ENCODE data around the gene ZNF605. TPM values are rescaled to one million over a fixed set of nuclear protein-coding genes. Genes with fewer than 3 reads are reported as not detected.

The ZNF605 gene
- polyA plus RNA-seq, 3 donors: 0.32 to 1.9 (median 0.80) TPM

- H3K79me2 ChIP-seq (ENCODE audit: insufficient read depth, low read length): no peaks in the 10 kb centered on the region
- Mint-ChIP-seq H3K27me3 (ENCODE audit: low read depth in 3 of 3) (peaks cover 0 to 2% (median 0%) of the 10 kb centered on the region in 3 donors), H3K36me3 (peaks cover 2 to 17% of the 10 kb centered on the region in 2 donors), H3K4me3 (no peak overlapping the region), H3K9me3 (peaks cover 39 to 94% (median 86%) of the 10 kb centered on the region in 7 donors), H3K27ac (no peak overlapping the region), H3K4me1 (no peaks in the 10 kb centered on the region)
- no peak overlapping the region for H3K4me3 ChIP-seq (replicated peaks in 1 of 3; ENCODE audit: low read depth in 2 of 3, low read length in 3 of 3)
- H3K36me3 ChIP-seq (replicated peaks in 1 of 2; ENCODE audit: control insufficient read depth in 1 of 2, insufficient read depth in 2 of 2, low read length in 2 of 2): peaks cover 0 to 3% of the 10 kb centered on the region in 2 donors
- H3K4me1 ChIP-seq (ENCODE audit: control insufficient read depth in 1 of 2, insufficient read depth in 2 of 2, low read length in 2 of 2): no peaks in the 10 kb centered on the region
- no peak overlapping the region for H3K4me2 ChIP-seq (replicated peaks; ENCODE audit: extremely low read depth, low read length, poor library complexity, severe bottlenecking)
- H3K9ac ChIP-seq (ENCODE audit: insufficient read depth, low read length, poor library complexity, severe bottlenecking): no peak overlapping the region
- no peak for TF ChIP-seq CTCF (IDR thresholded peaks at IDR 0.05)
- no peak overlapping the region for H3K27ac ChIP-seq (ENCODE audit: low read depth in 1 of 2, low read length in 2 of 2)
- H2AFZ ChIP-seq (ENCODE audit: insufficient read depth, low read depth, low read length, poor library complexity, severe bottlenecking): no peak overlapping the region
- no peaks in the 10 kb centered on the region for H4K20me1 ChIP-seq (ENCODE audit: insufficient read depth, low read length)
- H3K9me3 ChIP-seq (replicated peaks in 1 of 2; ENCODE audit: control insufficient read depth in 1 of 2, insufficient read depth in 1 of 2, low read length in 2 of 2): peaks cover 71 to 78% of the 10 kb centered on the region in 2 donors
- DNase-seq: no peak
- no CpG with 5 or more reads among the region's 2 CpGs for WGBS (ENCODE audit: insufficient coverage)
- intact Hi-C loops (cut with micrococcal nuclease): no loop called here
- H3K27me3 ChIP-seq (ENCODE audit: control insufficient read depth in 2 of 2, insufficient read depth in 2 of 2, low read length in 2 of 2): no peaks in the 10 kb centered on the region
Observed at GRCh38 chr12:132936163-132936562, 19.9 kb downstream of the ZNF605 start.

- no peaks in the 10 kb centered on the region for H4K20me1 ChIP-seq (ENCODE audit: insufficient read depth, low read length)
- no peak for DNase-seq
- H3K27me3 Mint-ChIP-seq (ENCODE audit: low read depth in 3 of 3): peaks cover 0 to 2% (median 0%) of the 10 kb centered on the region in 3 donors
- H3K4me3 Mint-ChIP-seq: no peak overlapping the region
- peaks cover 0 to 19% of the 10 kb centered on the region in 2 donors for H3K36me3 ChIP-seq (replicated peaks in 1 of 2; ENCODE audit: control insufficient read depth in 1 of 2, insufficient read depth in 2 of 2, low read length in 2 of 2)
- no peak overlapping the region for H3K27ac Mint-ChIP-seq
- H3K9me3 Mint-ChIP-seq: peaks cover 64 to 98% (median 92%) of the 10 kb centered on the region in 7 donors
- peak overlapping the region in 1 of 3 experiments; percentile 37 for H3K4me3 ChIP-seq (replicated peaks in 1 of 3; ENCODE audit: low read depth in 2 of 3, low read length in 3 of 3)
- WGBS (ENCODE audit: insufficient coverage): no CpG with 5 or more reads among the region's 6 CpGs
- no peaks in the 10 kb centered on the region for H3K79me2 ChIP-seq (ENCODE audit: insufficient read depth, low read length)
- no peaks in the 10 kb centered on the region for H3K4me1 Mint-ChIP-seq
- peaks cover 67 to 100% of the 10 kb centered on the region in 2 donors for H3K9me3 ChIP-seq (replicated peaks in 1 of 2; ENCODE audit: control insufficient read depth in 1 of 2, insufficient read depth in 1 of 2, low read length in 2 of 2)
- H3K27me3 ChIP-seq (ENCODE audit: control insufficient read depth in 2 of 2, insufficient read depth in 2 of 2, low read length in 2 of 2): no peaks in the 10 kb centered on the region
- H3K27ac ChIP-seq (ENCODE audit: low read depth in 1 of 2, low read length in 2 of 2): no peak overlapping the region
- H3K36me3 Mint-ChIP-seq: peaks cover 0 to 40% of the 10 kb centered on the region in 2 donors
- intact Hi-C loops (cut with micrococcal nuclease): no loop called here
- no peak overlapping the region for H3K9ac ChIP-seq (ENCODE audit: insufficient read depth, low read length, poor library complexity, severe bottlenecking)
- no peak for TF ChIP-seq CTCF (IDR thresholded peaks at IDR 0.05)
- H3K4me1 ChIP-seq (ENCODE audit: control insufficient read depth in 1 of 2, insufficient read depth in 2 of 2, low read length in 2 of 2): no peaks in the 10 kb centered on the region
- H3K4me2 ChIP-seq (replicated peaks; ENCODE audit: extremely low read depth, low read length, poor library complexity, severe bottlenecking): no peak overlapping the region
- no peak overlapping the region for H2AFZ ChIP-seq (ENCODE audit: insufficient read depth, low read depth, low read length, poor library complexity, severe bottlenecking)
Observed at GRCh38 chr12:132926415-132926833, 29.7 kb downstream of the ZNF605 start.

Measured in CD14-positive monocyte (primary cell).